HepG2 (cell line): ENCODE data around the gene HAP1. TPM values are rescaled to one million over a fixed set of nuclear protein-coding genes. Genes with fewer than 3 reads are reported as not detected.

ENCODE experiments used
- EED ChIP-seq: sonication (generic); formaldehyde crosslinking; IDR thresholded peaks from 2 replicates; pipeline ENCODE4 v1.5.0; 2020; ENCODE audit warnings: mild to moderate bottlenecking, missing genetic modification reagents
- HNRNPK ChIP-seq: fragments of 200-400 bp; formaldehyde crosslinking; IDR thresholded peaks from 2 replicates; pipeline ENCODE4 v1.6.1; 2018; ENCODE audit warnings: low read length, low read depth, moderate library complexity, mild to moderate bottlenecking; ENCODE audit not compliant: poor library complexity, severe bottlenecking
- MAZ ChIP-seq, 2 experiments: sonication (generic) in 1 of 2; formaldehyde crosslinking in 1 of 2; IDR thresholded peaks; 2 replicates each; pipeline versions ENCODE4 v1.5.0 to v1.6.1; 2012 to 2020; ENCODE audit warnings: low read depth in 2 of 2, mild to moderate bottlenecking in 2 of 2, borderline replicate concordance in 1 of 2, improper control_type of control experiment in 1 of 2, low read length in 1 of 2, missing genetic modification reagents in 1 of 2, moderate library complexity in 1 of 2
- NFKB2 ChIP-seq: sonication (generic); formaldehyde crosslinking; IDR thresholded peaks from 2 replicates; pipeline ENCODE4 v1.4.0; 2020; ENCODE audit warnings: missing genetic modification reagents, borderline replicate concordance
- NONO ChIP-seq, 2 experiments: fragments of 450-650 bp in 1 of 2; sonication (generic) in 1 of 2; formaldehyde crosslinking in 1 of 2; IDR thresholded peaks in 1 of 2; conservative IDR thresholded peaks in 1 of 2; 2 replicates each; pipeline versions ENCODE4 v1.6.1 to v1.8.0; 2017 to 2022; ENCODE audit warnings: mild to moderate bottlenecking in 1 of 2, missing genetic modification reagents in 1 of 2, moderate library complexity in 1 of 2
- ONECUT2 ChIP-seq: sonication (generic); formaldehyde crosslinking; IDR thresholded peaks from 2 replicates; pipeline ENCODE4 v1.4.0; 2020; ENCODE audit warnings: missing genetic modification reagents
- POLR2G ChIP-seq: fragments of 200-400 bp; formaldehyde crosslinking; IDR thresholded peaks from 2 replicates; pipeline ENCODE4 v1.6.1; 2018; ENCODE audit warnings: mild to moderate bottlenecking, low read depth, low read length, moderate library complexity
- ZBTB3 ChIP-seq: sonication (generic); formaldehyde crosslinking; IDR thresholded peaks from 2 replicates; pipeline ENCODE4 v1.4.0; 2020; ENCODE audit warnings: low read depth, mild to moderate bottlenecking, moderate library complexity, missing genetic modification reagents, borderline replicate concordance
- ZMYM2 ChIP-seq: sonication (generic); formaldehyde crosslinking; IDR thresholded peaks from 2 replicates; pipeline ENCODE4 v1.8.0; 2022; ENCODE audit warnings: mild to moderate bottlenecking, missing genetic modification reagents
- ZNF292 ChIP-seq: sonication (generic); formaldehyde crosslinking; IDR thresholded peaks from 2 replicates; pipeline ENCODE4 v1.8.1; 2022; ENCODE audit warnings: mild to moderate bottlenecking, low read depth, missing genetic modification reagents, borderline replicate concordance
- polyA plus RNA-seq, 8 experiments: library from polyadenylated mRNA; depleted of rRNA in 3 of 8; stranded (reverse) in 7 of 8; unstranded in 1 of 8; fragments of >200 nt; fragmentation: Illumina TruSeq in 4 of 8; extraction: Trizol in 4 of 8; gene quantifications; 2 replicates each; pipeline versions ENCODE4 v1.2.1 to v1.2.3, GENCODE V29; 2011 to 2016; ENCODE audit warnings: low read depth in 4 of 8, missing spikeins in 1 of 8, mixed read lengths in 1 of 8; ENCODE audit not compliant: insufficient read depth in 1 of 8
- total RNA-seq, 5 experiments: library from RNA; depleted of rRNA; stranded (reverse); fragments of >200 nt; fragmentation: Illumina TruSeq; extraction: Trizol; gene quantifications; 2 replicates each; pipeline ENCODE4 v1.2.3, GENCODE V29; 2016; ENCODE audit warnings: low read depth in 1 of 5
- TF ChIP-seq, protein P1 (sequence below): sonication (generic); formaldehyde crosslinking; IDR thresholded peaks from 2 replicates; pipeline ENCODE4 v1.5.0; 2020; ENCODE audit warnings: mild to moderate bottlenecking, missing genetic modification reagents, moderate library complexity
- TF ChIP-seq, protein P2 (sequence below): sonication (generic); formaldehyde crosslinking; IDR thresholded peaks from 2 replicates; pipeline ENCODE4 v1.8.0; 2022; ENCODE audit warnings: mild to moderate bottlenecking, missing genetic modification reagents
- TF ChIP-seq, protein P3 (sequence below): IDR thresholded peaks from 2 replicates; pipeline ENCODE4 v1.6.1; 2012; ENCODE audit warnings: inconsistent platforms

Gene HAP1
- total and polyA plus RNA-seq, 2 of the 13 experiments (the other 11 are each of a cell fraction or from before 2014, with no cell fraction given), result 0.07 TPM

DNA sequence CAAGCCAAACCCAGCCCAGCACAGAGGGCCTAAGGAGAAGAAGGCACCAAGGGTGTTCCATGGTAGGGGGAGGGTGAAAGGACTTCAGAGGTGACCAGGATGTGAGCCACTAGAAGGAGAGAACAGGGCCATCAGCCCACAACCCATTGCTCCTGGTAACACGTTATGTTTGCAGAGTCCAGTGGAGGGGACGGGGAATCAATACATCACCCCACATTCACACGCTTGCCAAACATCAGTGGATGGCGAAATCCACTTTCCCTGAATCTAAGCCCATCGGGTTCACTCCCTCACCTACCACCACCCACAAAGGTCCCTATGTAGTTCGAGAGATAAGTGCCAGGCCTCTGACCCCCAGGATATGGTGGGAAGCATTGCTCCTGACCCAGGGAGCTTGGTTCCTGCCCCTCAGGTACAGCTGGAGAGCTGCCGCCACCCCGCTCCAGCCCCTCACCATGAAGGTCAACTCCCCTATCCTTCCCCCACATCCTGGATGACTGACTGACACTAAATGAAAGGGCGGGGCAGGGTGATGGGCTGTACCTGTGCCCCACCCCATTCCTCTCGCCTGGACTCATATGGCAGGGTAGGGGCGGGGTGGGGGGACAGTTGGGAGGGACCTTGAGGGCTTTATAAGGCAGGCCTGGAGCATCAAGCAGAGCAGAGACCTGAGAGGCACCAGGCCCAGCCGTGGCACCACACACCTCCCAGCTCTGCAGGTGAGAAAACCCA lies 22.6 kb downstream of the HAP1 start, which contains the start of gene GAST (continued):
- TF ChIP-seq POLR2G (no peak), EED (CRISPR knock-in tag) (no peak), MAZ (IDR thresholded peaks at IDR 0.05; ENCODE audit: borderline replicate concordance, low read depth, low read length) (no peak), MAZ (CRISPR knock-in tag; IDR thresholded peaks at IDR 0.05; ENCODE audit: low read depth) (0 out of 2 replicates have a peak, but pooled peaks have one; percentile 44), HNRNPK (no peak), NFKB2 (no peak), ZNF292 (CRISPR knock-in tag) (peak; percentile 22; the same call in 1 of the 2 replicates), ONECUT2 (CRISPR knock-in tag) (peak; percentile 62), NONO (IDR thresholded peaks at IDR 0.05) (no peak), NONO (CRISPR knock-in tag; conservative IDR thresholded peaks at IDR 0.05) (0 out of 2 replicates have a peak, but pooled peaks have one; percentile 26), ZBTB3 (CRISPR knock-in tag) (no peak), ZMYM2 (CRISPR knock-in tag) (0 out of 2 replicates have a peak, but pooled peaks have one; percentile 5)
- TF ChIP-seq, protein P1, sequence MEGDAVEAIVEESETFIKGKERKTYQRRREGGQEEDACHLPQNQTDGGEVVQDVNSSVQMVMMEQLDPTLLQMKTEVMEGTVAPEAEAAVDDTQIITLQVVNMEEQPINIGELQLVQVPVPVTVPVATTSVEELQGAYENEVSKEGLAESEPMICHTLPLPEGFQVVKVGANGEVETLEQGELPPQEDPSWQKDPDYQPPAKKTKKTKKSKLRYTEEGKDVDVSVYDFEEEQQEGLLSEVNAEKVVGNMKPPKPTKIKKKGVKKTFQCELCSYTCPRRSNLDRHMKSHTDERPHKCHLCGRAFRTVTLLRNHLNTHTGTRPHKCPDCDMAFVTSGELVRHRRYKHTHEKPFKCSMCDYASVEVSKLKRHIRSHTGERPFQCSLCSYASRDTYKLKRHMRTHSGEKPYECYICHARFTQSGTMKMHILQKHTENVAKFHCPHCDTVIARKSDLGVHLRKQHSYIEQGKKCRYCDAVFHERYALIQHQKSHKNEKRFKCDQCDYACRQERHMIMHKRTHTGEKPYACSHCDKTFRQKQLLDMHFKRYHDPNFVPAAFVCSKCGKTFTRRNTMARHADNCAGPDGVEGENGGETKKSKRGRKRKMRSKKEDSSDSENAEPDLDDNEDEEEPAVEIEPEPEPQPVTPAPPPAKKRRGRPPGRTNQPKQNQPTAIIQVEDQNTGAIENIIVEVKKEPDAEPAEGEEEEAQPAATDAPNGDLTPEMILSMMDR, result no peak
- TF ChIP-seq, protein P2, sequence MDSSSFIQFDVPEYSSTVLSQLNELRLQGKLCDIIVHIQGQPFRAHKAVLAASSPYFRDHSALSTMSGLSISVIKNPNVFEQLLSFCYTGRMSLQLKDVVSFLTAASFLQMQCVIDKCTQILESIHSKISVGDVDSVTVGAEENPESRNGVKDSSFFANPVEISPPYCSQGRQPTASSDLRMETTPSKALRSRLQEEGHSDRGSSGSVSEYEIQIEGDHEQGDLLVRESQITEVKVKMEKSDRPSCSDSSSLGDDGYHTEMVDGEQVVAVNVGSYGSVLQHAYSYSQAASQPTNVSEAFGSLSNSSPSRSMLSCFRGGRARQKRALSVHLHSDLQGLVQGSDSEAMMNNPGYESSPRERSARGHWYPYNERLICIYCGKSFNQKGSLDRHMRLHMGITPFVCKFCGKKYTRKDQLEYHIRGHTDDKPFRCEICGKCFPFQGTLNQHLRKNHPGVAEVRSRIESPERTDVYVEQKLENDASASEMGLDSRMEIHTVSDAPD (CRISPR knock-in tag), result no peak
- TF ChIP-seq, protein P3, sequence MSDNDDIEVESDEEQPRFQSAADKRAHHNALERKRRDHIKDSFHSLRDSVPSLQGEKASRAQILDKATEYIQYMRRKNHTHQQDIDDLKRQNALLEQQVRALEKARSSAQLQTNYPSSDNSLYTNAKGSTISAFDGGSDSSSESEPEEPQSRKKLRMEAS, result 0 out of 2 replicates have a peak, but pooled peaks have one; percentile 28
